Prostate gland (tissue), 2 donors: ENCODE data around the gene ITM2C. TPM values are rescaled to one million over a fixed set of nuclear protein-coding genes. Genes with fewer than 3 reads are reported as not detected.

ENCODE experiments used
- DNase-seq: peaks from one replicate; pipeline ENCODE4 v3.0.0-alpha.2; 2019; ENCODE audit warnings: low spot score
- H3K27ac ChIP-seq, 2 donors: fragments of 200-600 bp; sonication (generic); 2 replicates each; pipeline ENCODE4 v1.5.1; 2017 to 2019
- H3K27me3 ChIP-seq: fragments of 200-600 bp; sonication (generic); replicated peaks from 2 replicates; pipeline ENCODE4 v1.5.1; 2019; ENCODE audit not compliant: insufficient read depth
- H3K36me3 ChIP-seq, 2 donors: fragments of 200-600 bp; sonication (generic); 1 replicate in 1 of 2; 2 replicates in 1 of 2; pipeline versions ENCODE4 v1.5.1 to v1.8.1; 2017 to 2019
- H3K4me1 ChIP-seq: fragments of 200-600 bp; sonication (generic); replicated peaks from 2 replicates; pipeline ENCODE4 v1.5.1; 2019
- H3K4me3 ChIP-seq, 2 donors: fragments of 200-600 bp; sonication (generic); 2 replicates each; pipeline ENCODE4 v1.5.1; 2017 to 2019
- H3K9me3 ChIP-seq: fragments of 200-600 bp; sonication (generic); 2 replicates; pipeline ENCODE4 v1.5.1; 2017
- CTCF ChIP-seq, 4 experiments: fragments of 200-600 bp in 2 of 4; fragments of 450-650 bp in 2 of 4; sonication (generic) in 2 of 4; IDR thresholded peaks; 1 replicate in 3 of 4; 2 replicates in 1 of 4; pipeline ENCODE4 v1.5.1; 2016 to 2019; ENCODE audit warnings: antibody characterized with exemption in 4 of 4, mild to moderate bottlenecking in 2 of 4, moderate library complexity in 2 of 4
- POLR2A ChIP-seq: fragments of 450-650 bp; IDR thresholded peaks from one replicate; pipeline ENCODE4 v1.6.1; 2016; ENCODE audit warnings: antibody characterized with exemption, mild to moderate bottlenecking
- POLR2AphosphoS5 ChIP-seq: sonication (generic); formaldehyde crosslinking; IDR thresholded peaks from one replicate; pipeline ENCODE4 v1.6.1; 2017; ENCODE audit warnings: antibody characterized with exemption
- WGBS: methylation state at CpG from one replicate; pipeline ENCODE4 v1.1.5; 2018; 5-methylcytosine and 5-hydroxymethylcytosine counted together
- intact Hi-C: fragments of 100-400 bp; cut with DNase I; formaldehyde crosslinking; loops from one replicate; pipeline ENCODE4 v1.14.2; 2022
- total RNA-seq, 2 donors: library from RNA; depleted of rRNA; stranded (reverse); fragments of >200 nt; gene quantifications; one replicate each; pipeline ENCODE4 v1.1.0, GENCODE V29; 2016

ITM2C gene
- total RNA-seq = 100 to 1,000 TPM; 104 to 137 TPM

- intact Hi-C loops = no loop called here
- no peaks in the 10 kb centered on the region for H3K36me3 ChIP-seq
- TF ChIP-seq POLR2AphosphoS5 (peak; percentile 18), CTCF (IDR thresholded peaks at IDR 0.05) (peak in 3 of 4 experiments; percentile 25 to 43 (median 36)), POLR2A (peak; percentile 48)
- peak; percentile 61 for DNase-seq
- H3K27ac ChIP-seq = peak within 1 kb of the TSS; percentile 45 to 50
- WGBS = under 1% methylated on average over 21 of the region's 76 CpGs
- H3K4me3 ChIP-seq = peak within 1 kb of the TSS; percentile 53 to 55
- H3K27me3 ChIP-seq = no peaks in the 10 kb centered on the region
- H3K4me1 ChIP-seq = peaks cover 12% of the 10 kb centered on the region
- H3K9me3 ChIP-seq = no peaks in the 10 kb centered on the region
These were observed at the start of gene ITM2C for GRCh38 chr2:230864605-230865306. TSS of gene ITM2C (plus strand) at chr2:230864942. CDS start at chr2:230865026, 84 bp downstream.

- Histone ChIP-seq H3K36me3 (no peaks in the 10 kb centered on the region), H3K9me3 (no peaks in the 10 kb centered on the region), H3K4me3 (no peak overlapping the region), H3K27ac (no peak overlapping the region), H3K27me3 (no peaks in the 10 kb centered on the region), H3K4me1 (peaks cover 3% of the 10 kb centered on the region)
- DNase-seq = no peak
- WGBS = 58% methylated on average over 3 of the region's 3 CpGs
- intact Hi-C loops = no loop called here
- TF ChIP-seq CTCF (IDR thresholded peaks at IDR 0.05) (no peak), POLR2AphosphoS5 (no peak)
These were observed 49.7 kb upstream of the ITM2C start for GRCh38 chr2:230815088-230815487.

GRCh38 chr2:230816735-230817134 is 48.0 kb upstream of the ITM2C start:
- H3K27me3 ChIP-seq = no peaks in the 10 kb centered on the region
- intact Hi-C loops = no loop called here
- H3K4me1 ChIP-seq = no peaks in the 10 kb centered on the region
- H3K36me3 ChIP-seq = no peaks in the 10 kb centered on the region
- H3K9me3 ChIP-seq = no peaks in the 10 kb centered on the region
- WGBS = 58% methylated on average over 7 of the region's 7 CpGs
- peak; percentile 33 for DNase-seq
- no peak overlapping the region for H3K4me3 ChIP-seq
- H3K27ac ChIP-seq = no peak overlapping the region
- no peak for TF ChIP-seq POLR2AphosphoS5
- TF ChIP-seq CTCF (IDR thresholded peaks at IDR 0.05) = no peak
- TF ChIP-seq POLR2A = no peak

GRCh38 chr2:230819433-230819832 is 45.3 kb upstream of the ITM2C start:
- Histone ChIP-seq H3K4me1 (no peaks in the 10 kb centered on the region), H3K9me3 (no peaks in the 10 kb centered on the region), H3K27ac (no peak overlapping the region), H3K27me3 (no peaks in the 10 kb centered on the region), H3K36me3 (no peaks in the 10 kb centered on the region), H3K4me3 (no peak overlapping the region)
- TF ChIP-seq POLR2AphosphoS5 (no peak), CTCF (IDR thresholded peaks at IDR 0.05) (no peak), POLR2A (no peak)
- no peak for DNase-seq
- intact Hi-C loops = no loop called here
- 93% methylated on average over 1 of the region's 1 CpG for WGBS
